NOMO-1 treated with dmso at 0.1 percent for 144 hours (cell line): Measurements from ENCODE around the gene TMTC2.

Source experiments
- DNase-seq: peaks from one replicate; lab custom pipeline; 2025; ENCODE audit not compliant: unreplicated experiment; lab: John Stamatoyannopoulos, UW

The TMTC2 gene

GRCh38 chr12:83122623-83122934, 435.9 kb downstream of the TMTC2 start:
- DNase-seq: no peak

GRCh38 chr12:83123039-83123438, 436.3 kb downstream of the TMTC2 start:
- DNase-seq: no peak

- DNase-seq: no peak
Measured at GRCh38 chr12:83128540-83128939, 441.8 kb downstream of the TMTC2 start.

- no peak for DNase-seq
Measured at GRCh38 chr12:83130178-83130577, 443.5 kb downstream of the TMTC2 start.

GRCh38 chr12:83132360-83132759, 445.7 kb downstream of the TMTC2 start:
- no peak for DNase-seq

GRCh38 chr12:83136411-83136810, 449.7 kb downstream of the TMTC2 start:
- DNase-seq: no peak

- DNase-seq: no peak
Measured at GRCh38 chr12:83140135-83140534, 453.4 kb downstream of the TMTC2 start.

- no peak for DNase-seq
Measured at GRCh38 chr12:83141460-83141994, 454.8 kb downstream of the TMTC2 start.

GRCh38 chr12:83142914-83143313, 456.2 kb downstream of the TMTC2 start:
- DNase-seq: no peak

GRCh38 chr12:83143950-83144349, 457.2 kb downstream of the TMTC2 start:
- DNase-seq: no peak

GRCh38 chr12:83145325-83145840, 458.7 kb downstream of the TMTC2 start:
- no peak for DNase-seq

GRCh38 chr12:83147341-83147740, 460.6 kb downstream of the TMTC2 start:
- DNase-seq: no peak

GRCh38 chr12:83149987-83150386, 463.3 kb downstream of the TMTC2 start:
- no peak for DNase-seq

GRCh38 chr12:83150465-83151189, 463.9 kb downstream of the TMTC2 start:
- DNase-seq: no peak

- no peak for DNase-seq
Measured at GRCh38 chr12:83153177-83153576, 466.5 kb downstream of the TMTC2 start.

- no peak for DNase-seq
Measured at GRCh38 chr12:83156815-83157214, 470.1 kb downstream of the TMTC2 start.

GRCh38 chr12:83157604-83158003, 470.9 kb downstream of the TMTC2 start:
- DNase-seq: no peak

GRCh38 chr12:83158613-83159207, 472.0 kb downstream of the TMTC2 start:
- no peak for DNase-seq

- no peak for DNase-seq
Measured at GRCh38 chr12:83161456-83161855, 474.8 kb downstream of the TMTC2 start.

GRCh38 chr12:83168751-83169150, 482.0 kb downstream of the TMTC2 start:
- DNase-seq: no peak

GRCh38 chr12:83172441-83172840, 485.7 kb downstream of the TMTC2 start:
- no peak for DNase-seq

- no peak for DNase-seq
Measured at GRCh38 chr12:83172866-83173649, 486.4 kb downstream of the TMTC2 start.
